Loucy (cell line): ENCODE data around the gene TANGO6.

ENCODE experiments used
- H2AFZ ChIP-seq: fragments of 200-600 bp; sonication (generic); 2 replicates; pipeline ENCODE4 v1.6.0; 2016; ENCODE audit warnings: antibody characterized with exemption, mild to moderate bottlenecking, low read length, moderate library complexity
- H3F3A ChIP-seq: fragments of 200-600 bp; 2 replicates; pipeline ENCODE4 v1.6.0; 2016; ENCODE audit warnings: antibody characterized with exemption, low read depth, mild to moderate bottlenecking
- H3K27me3 ChIP-seq: fragments of 200-600 bp; sonication (generic); 2 replicates; pipeline ENCODE4 v1.6.1; 2014; ENCODE audit warnings: low read length, mild to moderate bottlenecking; ENCODE audit not compliant: insufficient read depth, poor library complexity, severe bottlenecking
- H3K36me3 ChIP-seq: fragments of 200-600 bp; sonication (generic); 2 replicates; pipeline ENCODE4 v1.6.1; 2016; ENCODE audit warnings: low read length; ENCODE audit not compliant: insufficient read depth
- H3K4me1 ChIP-seq: fragments of 200-600 bp; sonication (generic); 2 replicates; pipeline ENCODE4 v1.5.1; 2014; ENCODE audit warnings: low read length, mild to moderate bottlenecking; ENCODE audit not compliant: insufficient read depth, poor library complexity, severe bottlenecking
- H3K4me2 ChIP-seq: fragments of 200-600 bp; sonication (generic); 2 replicates; pipeline ENCODE4 v1.6.0; 2014; ENCODE audit warnings: antibody characterized with exemption, low read length, low read depth, mild to moderate bottlenecking; ENCODE audit not compliant: poor library complexity, severe bottlenecking
- H3K4me3 ChIP-seq: fragments of 200-600 bp; sonication (generic); 2 replicates; pipeline ENCODE4 v1.5.1; 2014; ENCODE audit warnings: low read length, mild to moderate bottlenecking, mixed read lengths; ENCODE audit not compliant: poor library complexity, severe bottlenecking
- H3K79me2 ChIP-seq: fragments of 200-600 bp; sonication (generic); 2 replicates; pipeline ENCODE4 v1.6.1; 2014; ENCODE audit warnings: low read length; ENCODE audit not compliant: insufficient read depth
- H3K9ac ChIP-seq: fragments of 200-600 bp; sonication (generic); 2 replicates; pipeline ENCODE4 v1.6.0; 2014; ENCODE audit warnings: mild to moderate bottlenecking, low read depth, low read length, moderate library complexity; ENCODE audit not compliant: poor library complexity, severe bottlenecking
- H3K9me2 ChIP-seq: fragments of 200-600 bp; sonication (generic); replicated peaks from 2 replicates; pipeline ENCODE4 v1.6.1; 2016; ENCODE audit warnings: low read depth, low read length, mixed read lengths
- H3K9me3 ChIP-seq: fragments of 200-600 bp; sonication (generic); 2 replicates; pipeline ENCODE4 v1.6.1; 2014; ENCODE audit warnings: mild to moderate bottlenecking, antibody characterized with exemption, low read length, low read depth; ENCODE audit not compliant: insufficient read depth
- H4K20me1 ChIP-seq: fragments of 200-600 bp; sonication (generic); 2 replicates; pipeline ENCODE4 v1.6.0; 2014; ENCODE audit warnings: antibody characterized with exemption, low read length, mild to moderate bottlenecking; ENCODE audit not compliant: insufficient read depth, poor library complexity, severe bottlenecking
- EZH2phosphoT487 ChIP-seq: fragments of 200-600 bp; IDR thresholded peaks from 2 replicates; pipeline ENCODE4 v1.6.1; 2018; ENCODE audit warnings: antibody characterized with exemption, mild to moderate bottlenecking, moderate library complexity, borderline replicate concordance
- TF ChIP-seq, protein P1 (sequence below): fragments of 200-600 bp; sonication (generic); conservative IDR thresholded peaks from 2 replicates; pipeline ENCODE4 v1.5.1; 2014; ENCODE audit warnings: mild to moderate bottlenecking, antibody characterized with exemption, low read length

TANGO6 gene

DNA sequence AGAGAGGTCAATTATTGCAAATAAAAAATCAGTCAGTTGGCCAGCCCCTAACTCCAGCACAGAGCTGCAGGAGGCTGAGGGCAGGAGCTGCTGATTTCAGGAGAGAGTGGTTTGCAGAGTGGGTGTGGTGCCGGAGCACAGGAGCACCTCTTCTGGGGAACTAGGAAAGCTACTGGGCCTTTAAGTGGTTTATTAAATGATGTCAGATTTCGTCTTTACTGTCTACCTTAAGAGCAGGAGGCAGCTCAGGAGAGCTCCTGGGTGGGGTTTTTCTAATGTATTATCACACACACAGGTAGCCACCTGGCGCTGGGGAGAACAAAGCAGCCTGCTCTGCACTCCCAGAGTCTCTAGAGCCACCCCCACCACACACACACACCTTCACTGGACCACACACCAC lies 250.6 kb downstream of the TANGO6 start:
- H4K20me1 ChIP-seq: no peaks in the 10 kb centered on the region
- no peak overlapping the region for H2AFZ ChIP-seq
- no peaks in the 10 kb centered on the region for H3F3A ChIP-seq
- H3K9me3 ChIP-seq: no peaks in the 10 kb centered on the region
- no peaks in the 10 kb centered on the region for H3K36me3 ChIP-seq
- no peak overlapping the region for H3K4me2 ChIP-seq
- no peak overlapping the region for H3K9ac ChIP-seq
- H3K27me3 ChIP-seq: no peaks in the 10 kb centered on the region
- no peak for TF ChIP-seq EZH2phosphoT487
- TF ChIP-seq, protein P1, sequence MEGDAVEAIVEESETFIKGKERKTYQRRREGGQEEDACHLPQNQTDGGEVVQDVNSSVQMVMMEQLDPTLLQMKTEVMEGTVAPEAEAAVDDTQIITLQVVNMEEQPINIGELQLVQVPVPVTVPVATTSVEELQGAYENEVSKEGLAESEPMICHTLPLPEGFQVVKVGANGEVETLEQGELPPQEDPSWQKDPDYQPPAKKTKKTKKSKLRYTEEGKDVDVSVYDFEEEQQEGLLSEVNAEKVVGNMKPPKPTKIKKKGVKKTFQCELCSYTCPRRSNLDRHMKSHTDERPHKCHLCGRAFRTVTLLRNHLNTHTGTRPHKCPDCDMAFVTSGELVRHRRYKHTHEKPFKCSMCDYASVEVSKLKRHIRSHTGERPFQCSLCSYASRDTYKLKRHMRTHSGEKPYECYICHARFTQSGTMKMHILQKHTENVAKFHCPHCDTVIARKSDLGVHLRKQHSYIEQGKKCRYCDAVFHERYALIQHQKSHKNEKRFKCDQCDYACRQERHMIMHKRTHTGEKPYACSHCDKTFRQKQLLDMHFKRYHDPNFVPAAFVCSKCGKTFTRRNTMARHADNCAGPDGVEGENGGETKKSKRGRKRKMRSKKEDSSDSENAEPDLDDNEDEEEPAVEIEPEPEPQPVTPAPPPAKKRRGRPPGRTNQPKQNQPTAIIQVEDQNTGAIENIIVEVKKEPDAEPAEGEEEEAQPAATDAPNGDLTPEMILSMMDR: no peak
- no peaks in the 10 kb centered on the region for H3K4me1 ChIP-seq
- no peak overlapping the region for H3K4me3 ChIP-seq
- no peaks in the 10 kb centered on the region for H3K9me2 ChIP-seq
- H3K79me2 ChIP-seq: no peaks in the 10 kb centered on the region

DNA sequence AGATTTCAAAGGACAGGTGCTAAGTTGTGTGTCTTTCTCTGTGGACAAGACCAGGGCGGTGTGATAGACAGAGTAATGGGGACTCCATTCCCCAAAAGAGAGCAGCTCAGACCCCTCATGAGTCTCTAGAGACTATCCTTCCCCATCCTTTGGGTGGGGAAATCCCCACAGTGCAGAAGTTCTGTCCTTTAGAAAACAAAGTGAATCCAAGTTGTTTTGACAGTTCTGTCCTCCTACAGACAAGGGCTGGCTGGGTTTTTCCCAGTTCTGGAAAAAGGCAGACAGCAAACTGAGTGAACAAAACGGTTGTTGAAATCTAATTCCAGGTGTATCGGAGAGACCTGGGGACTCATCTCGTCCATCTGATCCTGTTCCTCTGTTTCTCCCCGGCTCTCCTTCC lies 251.2 kb downstream of the TANGO6 start:
- Histone ChIP-seq H3K9me3 (no peaks in the 10 kb centered on the region), H3K4me2 (no peak overlapping the region), H3K4me3 (no peak overlapping the region), H3K36me3 (no peaks in the 10 kb centered on the region), H3K79me2 (no peaks in the 10 kb centered on the region), H2AFZ (no peak overlapping the region), H3K9me2 (no peaks in the 10 kb centered on the region), H3K27me3 (no peaks in the 10 kb centered on the region), H3K4me1 (no peaks in the 10 kb centered on the region), H3F3A (no peaks in the 10 kb centered on the region), H3K9ac (no peak overlapping the region), H4K20me1 (no peaks in the 10 kb centered on the region)
- TF ChIP-seq, protein P1: no peak
- TF ChIP-seq EZH2phosphoT487: no peak

DNA sequence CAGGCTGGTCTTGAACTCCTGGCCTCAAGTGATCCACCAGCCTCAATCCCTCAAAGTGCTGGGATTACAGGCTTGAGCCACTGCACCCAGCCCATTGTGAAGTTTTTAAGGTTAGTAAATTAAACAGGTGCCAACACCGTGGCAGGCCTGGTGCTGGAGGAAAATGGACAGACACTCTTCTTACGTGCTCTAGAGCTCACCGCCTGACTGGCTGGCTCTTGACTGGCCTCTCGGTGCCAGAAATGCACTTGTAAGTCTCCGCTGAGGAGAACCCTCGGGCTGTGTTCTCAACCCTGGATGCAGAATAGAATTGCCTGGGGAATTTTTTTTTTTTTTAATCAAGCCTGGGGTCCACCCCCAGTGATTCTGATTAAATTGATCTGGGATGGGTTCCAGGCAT lies 251.9 kb downstream of the TANGO6 start:
- no peaks in the 10 kb centered on the region for H3K9me3 ChIP-seq
- no peaks in the 10 kb centered on the region for H3K4me1 ChIP-seq
- no peaks in the 10 kb centered on the region for H4K20me1 ChIP-seq
- no peaks in the 10 kb centered on the region for H3K27me3 ChIP-seq
- H3K9me2 ChIP-seq: no peaks in the 10 kb centered on the region
- no peaks in the 10 kb centered on the region for H3K79me2 ChIP-seq
- no peak overlapping the region for H3K4me3 ChIP-seq
- H3K9ac ChIP-seq: no peak overlapping the region
- no peaks in the 10 kb centered on the region for H3F3A ChIP-seq
- H3K36me3 ChIP-seq: no peaks in the 10 kb centered on the region
- TF ChIP-seq, protein P1: no peak
- no peak for TF ChIP-seq EZH2phosphoT487
- H3K4me2 ChIP-seq: no peak overlapping the region
- H2AFZ ChIP-seq: no peak overlapping the region
